DND-41 (cell line): ENCODE data around the gene LRRC55.

Source experiments
- CTCF ChIP-seq: IDR thresholded peaks from 2 replicates; pipeline ENCODE4 v1.5.1; 2012; ENCODE audit warnings: borderline replicate concordance, low read length, moderate library complexity, mild to moderate bottlenecking; ENCODE audit not compliant: poor library complexity, severe bottlenecking; ENCODE audit errors: extremely low read depth
- EZH2 ChIP-seq: IDR thresholded peaks from 3 replicates; pipeline ENCODE4 v1.6.1; 2012; ENCODE audit warnings: borderline replicate concordance, low read depth, mild to moderate bottlenecking, moderate library complexity, low read length, inconsistent platforms; ENCODE audit not compliant: severe bottlenecking

GRCh38 chr11:57190548-57190947 is 8.8 kb downstream of the LRRC55 start:
- TF ChIP-seq CTCF (no peak), EZH2 (no peak)
